ENCODE measurements around the gene NCLN.

The NCLN gene

GRCh38 chr19:3243819-3244700 is 58.3 kb downstream of the NCLN start:
- Histone ChIP-seq H3K4me3 (ENCODE audit: low read length in 2 of 2) (no peak overlapping the region), H3K27ac (ENCODE audit: low read depth in 2 of 2, low read length in 2 of 2) (no peak overlapping the region), H3K9ac (ENCODE audit: low read depth in 1 of 2, low read length in 2 of 2) (no peak overlapping the region)

GRCh38 chr19:3245050-3245449 is 59.3 kb downstream of the NCLN start:
- H3K27ac ChIP-seq (ENCODE audit: low read depth in 2 of 2, low read length in 2 of 2) = no peak overlapping the region
- H3K27me3 ChIP-seq (ENCODE audit: control insufficient read depth in 2 of 2, insufficient read depth in 2 of 2, low read length in 2 of 2) = peaks cover 0 to 4% of the 10 kb centered on the region in 2 donors
- no peaks in the 10 kb centered on the region for H3K36me3 ChIP-seq (ENCODE audit: control insufficient read depth in 2 of 2, insufficient read depth in 2 of 2, low read length in 2 of 2)
- no peak overlapping the region for H3K9ac ChIP-seq (ENCODE audit: low read depth in 1 of 2, low read length in 2 of 2)
- no peak overlapping the region for H3K4me3 ChIP-seq (ENCODE audit: low read length in 2 of 2)
- H3K9me3 ChIP-seq (ENCODE audit: control insufficient read depth in 2 of 2, low read length in 2 of 2) = peaks cover 0 to 2% of the 10 kb centered on the region in 2 donors
- H3K4me1 ChIP-seq (ENCODE audit: control insufficient read depth in 2 of 2, insufficient read depth in 2 of 2, low read length in 2 of 2) = no peaks in the 10 kb centered on the region

More at GRCh38 chr19:3243819-3244700, 58.3 kb downstream of the NCLN start:
- H3K9me3 ChIP-seq (ENCODE audit: control insufficient read depth in 2 of 2, low read length in 2 of 2) = peaks cover 0 to 2% of the 10 kb centered on the region in 2 donors
- no peaks in the 10 kb centered on the region for H3K36me3 ChIP-seq (ENCODE audit: control insufficient read depth in 2 of 2, insufficient read depth in 2 of 2, low read length in 2 of 2)
- H3K27me3 ChIP-seq (ENCODE audit: control insufficient read depth in 2 of 2, insufficient read depth in 2 of 2, low read length in 2 of 2) = peaks cover 0 to 4% of the 10 kb centered on the region in 2 donors
- H3K4me1 ChIP-seq (ENCODE audit: control insufficient read depth in 2 of 2, insufficient read depth in 2 of 2, low read length in 2 of 2) = no peaks in the 10 kb centered on the region

- no peaks in the 10 kb centered on the region for H3K36me3 ChIP-seq (ENCODE audit: control insufficient read depth in 2 of 2, insufficient read depth in 2 of 2, low read length in 2 of 2)
- H3K27ac ChIP-seq (ENCODE audit: low read depth in 2 of 2, low read length in 2 of 2) = no peak overlapping the region
- peaks cover 0 to 4% of the 10 kb centered on the region in 2 donors for H3K27me3 ChIP-seq (ENCODE audit: control insufficient read depth in 2 of 2, insufficient read depth in 2 of 2, low read length in 2 of 2)
- peaks cover 0 to 5% of the 10 kb centered on the region in 2 donors for H3K9me3 ChIP-seq (ENCODE audit: control insufficient read depth in 2 of 2, low read length in 2 of 2)
- H3K4me1 ChIP-seq (ENCODE audit: control insufficient read depth in 2 of 2, insufficient read depth in 2 of 2, low read length in 2 of 2) = no peaks in the 10 kb centered on the region
- no peak overlapping the region for H3K4me3 ChIP-seq (ENCODE audit: low read length in 2 of 2)
- no peak overlapping the region for H3K9ac ChIP-seq (ENCODE audit: low read depth in 1 of 2, low read length in 2 of 2)
Observed at GRCh38 chr19:3248728-3249326, 63.1 kb downstream of the NCLN start.

- Histone ChIP-seq H3K27ac (ENCODE audit: low read depth in 2 of 2, low read length in 2 of 2) (no peak overlapping the region), H3K36me3 (ENCODE audit: control insufficient read depth in 2 of 2, insufficient read depth in 2 of 2, low read length in 2 of 2) (no peaks in the 10 kb centered on the region), H3K9me3 (ENCODE audit: control insufficient read depth in 2 of 2, low read length in 2 of 2) (peaks cover 0 to 3% of the 10 kb centered on the region in 2 donors), H3K4me1 (ENCODE audit: control insufficient read depth in 2 of 2, insufficient read depth in 2 of 2, low read length in 2 of 2) (no peaks in the 10 kb centered on the region), H3K4me3 (ENCODE audit: low read length in 2 of 2) (no peak overlapping the region), H3K27me3 (ENCODE audit: control insufficient read depth in 2 of 2, insufficient read depth in 2 of 2, low read length in 2 of 2) (peaks cover 0 to 4% of the 10 kb centered on the region in 2 donors), H3K9ac (ENCODE audit: low read depth in 1 of 2, low read length in 2 of 2) (no peak overlapping the region)
Observed at GRCh38 chr19:3249408-3249807, 63.7 kb downstream of the NCLN start.

GRCh38 chr19:3250675-3251074 is 64.9 kb downstream of the NCLN start:
- H3K36me3 ChIP-seq (ENCODE audit: control insufficient read depth in 2 of 2, insufficient read depth in 2 of 2, low read length in 2 of 2) = no peaks in the 10 kb centered on the region
- no peaks in the 10 kb centered on the region for H3K4me1 ChIP-seq (ENCODE audit: control insufficient read depth in 2 of 2, insufficient read depth in 2 of 2, low read length in 2 of 2)
- no peak overlapping the region for H3K27ac ChIP-seq (ENCODE audit: low read depth in 2 of 2, low read length in 2 of 2)
- peaks cover 0 to 2% of the 10 kb centered on the region in 2 donors for H3K27me3 ChIP-seq (ENCODE audit: control insufficient read depth in 2 of 2, insufficient read depth in 2 of 2, low read length in 2 of 2)
- no peak overlapping the region for H3K9ac ChIP-seq (ENCODE audit: low read depth in 1 of 2, low read length in 2 of 2)
- H3K4me3 ChIP-seq (ENCODE audit: low read length in 2 of 2) = no peak overlapping the region
- H3K9me3 ChIP-seq (ENCODE audit: control insufficient read depth in 2 of 2, low read length in 2 of 2) = peaks cover 0 to 3% of the 10 kb centered on the region in 2 donors

- H3K4me1 ChIP-seq (ENCODE audit: control insufficient read depth in 2 of 2, insufficient read depth in 2 of 2, low read length in 2 of 2) = no peaks in the 10 kb centered on the region
- peaks cover 0 to 3% of the 10 kb centered on the region in 2 donors for H3K9me3 ChIP-seq (ENCODE audit: control insufficient read depth in 2 of 2, low read length in 2 of 2)
- no peak overlapping the region for H3K4me3 ChIP-seq (ENCODE audit: low read length in 2 of 2)
- peaks cover 0 to 2% of the 10 kb centered on the region in 2 donors for H3K27me3 ChIP-seq (ENCODE audit: control insufficient read depth in 2 of 2, insufficient read depth in 2 of 2, low read length in 2 of 2)
- no peaks in the 10 kb centered on the region for H3K36me3 ChIP-seq (ENCODE audit: control insufficient read depth in 2 of 2, insufficient read depth in 2 of 2, low read length in 2 of 2)
- no peak overlapping the region for H3K9ac ChIP-seq (ENCODE audit: low read depth in 1 of 2, low read length in 2 of 2)
- H3K27ac ChIP-seq (ENCODE audit: low read depth in 2 of 2, low read length in 2 of 2) = no peak overlapping the region
Observed at GRCh38 chr19:3251229-3251628, 65.5 kb downstream of the NCLN start.

- H3K4me1 ChIP-seq (ENCODE audit: control insufficient read depth in 2 of 2, insufficient read depth in 2 of 2, low read length in 2 of 2) = no peaks in the 10 kb centered on the region
- H3K36me3 ChIP-seq (ENCODE audit: control insufficient read depth in 2 of 2, insufficient read depth in 2 of 2, low read length in 2 of 2) = no peaks in the 10 kb centered on the region
- no peak overlapping the region for H3K27ac ChIP-seq (ENCODE audit: low read depth in 2 of 2, low read length in 2 of 2)
- H3K9ac ChIP-seq (ENCODE audit: low read depth in 1 of 2, low read length in 2 of 2) = no peak overlapping the region
- no peak overlapping the region for H3K4me3 ChIP-seq (ENCODE audit: low read length in 2 of 2)
- peaks cover 0 to 2% of the 10 kb centered on the region in 2 donors for H3K27me3 ChIP-seq (ENCODE audit: control insufficient read depth in 2 of 2, insufficient read depth in 2 of 2, low read length in 2 of 2)
- peaks cover 0 to 3% of the 10 kb centered on the region in 2 donors for H3K9me3 ChIP-seq (ENCODE audit: control insufficient read depth in 2 of 2, low read length in 2 of 2)
Observed at GRCh38 chr19:3252650-3253049, 66.9 kb downstream of the NCLN start.

- Histone ChIP-seq H3K4me1 (ENCODE audit: control insufficient read depth in 2 of 2, insufficient read depth in 2 of 2, low read length in 2 of 2) (no peaks in the 10 kb centered on the region), H3K9me3 (ENCODE audit: control insufficient read depth in 2 of 2, low read length in 2 of 2) (peaks cover 0 to 3% of the 10 kb centered on the region in 2 donors), H3K36me3 (ENCODE audit: control insufficient read depth in 2 of 2, insufficient read depth in 2 of 2, low read length in 2 of 2) (no peaks in the 10 kb centered on the region), H3K27ac (ENCODE audit: low read depth in 2 of 2, low read length in 2 of 2) (no peak overlapping the region), H3K27me3 (ENCODE audit: control insufficient read depth in 2 of 2, insufficient read depth in 2 of 2, low read length in 2 of 2) (peaks cover 0 to 2% of the 10 kb centered on the region in 2 donors), H3K4me3 (ENCODE audit: low read length in 2 of 2) (no peak overlapping the region), H3K9ac (ENCODE audit: low read depth in 1 of 2, low read length in 2 of 2) (no peak overlapping the region)
Observed at GRCh38 chr19:3253270-3253669, 67.5 kb downstream of the NCLN start.

- Histone ChIP-seq H3K4me1 (ENCODE audit: control insufficient read depth in 2 of 2, insufficient read depth in 2 of 2, low read length in 2 of 2) (no peaks in the 10 kb centered on the region), H3K36me3 (ENCODE audit: control insufficient read depth in 2 of 2, insufficient read depth in 2 of 2, low read length in 2 of 2) (no peaks in the 10 kb centered on the region), H3K4me3 (ENCODE audit: low read length in 2 of 2) (no peak overlapping the region), H3K27me3 (ENCODE audit: control insufficient read depth in 2 of 2, insufficient read depth in 2 of 2, low read length in 2 of 2) (peaks cover 0 to 2% of the 10 kb centered on the region in 2 donors), H3K9me3 (ENCODE audit: control insufficient read depth in 2 of 2, low read length in 2 of 2) (peaks cover 0 to 3% of the 10 kb centered on the region in 2 donors), H3K9ac (ENCODE audit: low read depth in 1 of 2, low read length in 2 of 2) (no peak overlapping the region), H3K27ac (ENCODE audit: low read depth in 2 of 2, low read length in 2 of 2) (no peak overlapping the region)
Observed at GRCh38 chr19:3254520-3254919, 68.8 kb downstream of the NCLN start.

- H3K4me3 ChIP-seq (ENCODE audit: low read length in 2 of 2) = no peak overlapping the region
- no peaks in the 10 kb centered on the region for H3K4me1 ChIP-seq (ENCODE audit: control insufficient read depth in 2 of 2, insufficient read depth in 2 of 2, low read length in 2 of 2)
Observed at GRCh38 chr19:3257071-3257470, 71.3 kb downstream of the NCLN start.

More at GRCh38 chr19:3257071-3257470, 71.3 kb downstream of the NCLN start:
- Histone ChIP-seq H3K9me3 (ENCODE audit: control insufficient read depth in 2 of 2, low read length in 2 of 2) (peaks cover 0 to 3% of the 10 kb centered on the region in 2 donors), H3K36me3 (ENCODE audit: control insufficient read depth in 2 of 2, insufficient read depth in 2 of 2, low read length in 2 of 2) (no peaks in the 10 kb centered on the region), H3K27me3 (ENCODE audit: control insufficient read depth in 2 of 2, insufficient read depth in 2 of 2, low read length in 2 of 2) (peaks cover 0 to 2% of the 10 kb centered on the region in 2 donors), H3K27ac (ENCODE audit: low read depth in 2 of 2, low read length in 2 of 2) (no peak overlapping the region), H3K9ac (ENCODE audit: low read depth in 1 of 2, low read length in 2 of 2) (no peak overlapping the region)
